HepG2 (cell line): Measurements from ENCODE around the gene PLXNB2. TPM values are rescaled to one million over a fixed set of nuclear protein-coding genes. Genes with fewer than 3 reads are reported as not detected.

Experiments
- ARNT ChIP-seq: fragments of 450-650 bp; IDR thresholded peaks from 2 replicates; pipeline ENCODE4 v1.6.1; 2017
- CHD2 ChIP-seq: IDR thresholded peaks from 2 replicates; pipeline ENCODE4 v1.6.1; 2011; ENCODE audit warnings: low read depth, low read length, improper control_type of control experiment
- NR3C1 ChIP-seq: sonication (generic); formaldehyde crosslinking; IDR thresholded peaks from 2 replicates; pipeline ENCODE4 v1.4.0; 2020; ENCODE audit warnings: missing genetic modification reagents
- RBM39 ChIP-seq: fragments of 200-400 bp; formaldehyde crosslinking; IDR thresholded peaks from one replicate; pipeline ENCODE4 v1.6.1; 2018; ENCODE audit warnings: antibody characterized with exemption, mild to moderate bottlenecking, low read depth, low read length; ENCODE audit not compliant: poor library complexity, severe bottlenecking
- RXRA ChIP-seq: sonication (generic); formaldehyde crosslinking; IDR thresholded peaks from 2 replicates; pipeline ENCODE4 v1.5.1; 2020; ENCODE audit warnings: missing genetic modification reagents
- TOE1 ChIP-seq: sonication (generic); formaldehyde crosslinking; IDR thresholded peaks from 2 replicates; pipeline ENCODE4 v1.4.0; 2020; ENCODE audit warnings: mild to moderate bottlenecking, missing genetic modification reagents
- ZBTB7A ChIP-seq: sonication (generic); formaldehyde crosslinking; IDR thresholded peaks from 2 replicates; pipeline ENCODE4 v1.8.0; 2022; ENCODE audit warnings: mild to moderate bottlenecking, missing genetic modification reagents
- ZIK1 ChIP-seq: sonication (generic); formaldehyde crosslinking; IDR thresholded peaks from 2 replicates; pipeline ENCODE4 v1.5.0; 2020; ENCODE audit warnings: mild to moderate bottlenecking, low read depth, missing genetic modification reagents, borderline replicate concordance
- ZNF160 ChIP-seq: sonication (generic); formaldehyde crosslinking; IDR thresholded peaks from 2 replicates; pipeline ENCODE4 v1.8.0; 2022; ENCODE audit warnings: mild to moderate bottlenecking, inconsistent platforms, missing genetic modification reagents
- ZNF225 ChIP-seq: sonication (generic); formaldehyde crosslinking; IDR thresholded peaks from 2 replicates; pipeline ENCODE4 v1.4.0; 2020; ENCODE audit warnings: mild to moderate bottlenecking, missing genetic modification reagents
- ZNF264 ChIP-seq: sonication (generic); formaldehyde crosslinking; IDR thresholded peaks from 2 replicates; pipeline ENCODE4 v1.4.0; 2020; ENCODE audit warnings: missing genetic modification reagents
- ZNF274 ChIP-seq: sonication (generic); formaldehyde crosslinking; IDR thresholded peaks from 2 replicates; pipeline ENCODE4 v1.5.1; 2020; ENCODE audit warnings: mild to moderate bottlenecking, missing genetic modification reagents
- ZNF362 ChIP-seq: sonication (generic); formaldehyde crosslinking; IDR thresholded peaks from 2 replicates; pipeline ENCODE4 v1.4.0; 2020; ENCODE audit warnings: missing genetic modification reagents, mild to moderate bottlenecking, borderline replicate concordance
- ZNF569 ChIP-seq: sonication (generic); formaldehyde crosslinking; IDR thresholded peaks from 2 replicates; pipeline ENCODE4 v1.5.0; 2020; ENCODE audit warnings: mild to moderate bottlenecking, missing genetic modification reagents, moderate library complexity, borderline replicate concordance
- ZNF607 ChIP-seq: sonication (generic); formaldehyde crosslinking; IDR thresholded peaks from 2 replicates; pipeline ENCODE4 v1.5.1; 2020; ENCODE audit warnings: missing genetic modification reagents, mild to moderate bottlenecking, borderline replicate concordance
- ZNF670 ChIP-seq: sonication (generic); formaldehyde crosslinking; IDR thresholded peaks from 2 replicates; pipeline ENCODE4 v1.8.0; 2022; ENCODE audit warnings: mild to moderate bottlenecking, missing genetic modification reagents, borderline replicate concordance
- ZNF768 ChIP-seq: sonication (generic); formaldehyde crosslinking; IDR thresholded peaks from 2 replicates; pipeline ENCODE4 v1.4.0; 2020; ENCODE audit warnings: missing genetic modification reagents
- ZNF816 ChIP-seq: sonication (generic); formaldehyde crosslinking; IDR thresholded peaks from 2 replicates; pipeline ENCODE4 v1.8.0; 2022; ENCODE audit warnings: missing genetic modification reagents, mild to moderate bottlenecking, borderline replicate concordance
- polyA plus RNA-seq, 8 experiments: library from polyadenylated mRNA; depleted of rRNA in 3 of 8; stranded (reverse) in 7 of 8; unstranded in 1 of 8; fragments of >200 nt; fragmentation: Illumina TruSeq in 4 of 8; extraction: Trizol in 4 of 8; gene quantifications; 2 replicates each; pipeline versions ENCODE4 v1.2.1 to v1.2.3, GENCODE V29; 2011 to 2016; ENCODE audit warnings: low read depth in 4 of 8, missing spikeins in 1 of 8, mixed read lengths in 1 of 8; ENCODE audit not compliant: insufficient read depth in 1 of 8
- total RNA-seq, 5 experiments: library from RNA; depleted of rRNA; stranded (reverse); fragments of >200 nt; fragmentation: Illumina TruSeq; extraction: Trizol; gene quantifications; 2 replicates each; pipeline ENCODE4 v1.2.3, GENCODE V29; 2016; ENCODE audit warnings: low read depth in 1 of 5
- TF ChIP-seq, protein P1 (sequence below): sonication (generic); formaldehyde crosslinking; IDR thresholded peaks from 2 replicates; pipeline ENCODE4 v1.9.0; 2022; ENCODE audit warnings: low read depth, missing genetic modification reagents
- TF ChIP-seq, protein P2 (sequence below), 2 experiments: sonication (generic) in 1 of 2; formaldehyde crosslinking in 1 of 2; IDR thresholded peaks; 2 replicates each; pipeline versions ENCODE4 v1.6.1 to v1.9.0; 2014 to 2022; ENCODE audit warnings: antibody characterized with exemption in 1 of 2, borderline replicate concordance in 1 of 2, inconsistent platforms in 1 of 2, low read depth in 1 of 2, missing genetic modification reagents in 1 of 2

The PLXNB2 gene
- total and polyA plus RNA-seq, 2 of the 13 experiments (the other 11 are each of a cell fraction or from before 2014, with no cell fraction given) = 32.6 to 68.9 TPM

GRCh38 chr22:50293441-50294318, 13.8 kb downstream of the PLXNB2 start (continued):
- TF ChIP-seq ZNF768 = peak; percentile 93
- TF ChIP-seq ZNF569 = no peak
- TF ChIP-seq, protein P1, sequence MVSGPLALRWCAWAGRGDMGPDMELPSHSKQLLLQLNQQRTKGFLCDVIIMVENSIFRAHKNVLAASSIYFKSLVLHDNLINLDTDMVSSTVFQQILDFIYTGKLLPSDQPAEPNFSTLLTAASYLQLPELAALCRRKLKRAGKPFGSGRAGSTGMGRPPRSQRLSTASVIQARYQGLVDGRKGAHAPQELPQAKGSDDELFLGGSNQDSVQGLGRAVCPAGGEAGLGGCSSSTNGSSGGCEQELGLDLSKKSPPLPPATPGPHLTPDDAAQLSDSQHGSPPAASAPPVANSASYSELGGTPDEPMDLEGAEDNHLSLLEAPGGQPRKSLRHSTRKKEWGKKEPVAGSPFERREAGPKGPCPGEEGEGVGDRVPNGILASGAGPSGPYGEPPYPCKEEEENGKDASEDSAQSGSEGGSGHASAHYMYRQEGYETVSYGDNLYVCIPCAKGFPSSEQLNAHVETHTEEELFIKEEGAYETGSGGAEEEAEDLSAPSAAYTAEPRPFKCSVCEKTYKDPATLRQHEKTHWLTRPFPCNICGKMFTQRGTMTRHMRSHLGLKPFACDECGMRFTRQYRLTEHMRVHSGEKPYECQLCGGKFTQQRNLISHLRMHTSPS = peak; percentile 99
- TF ChIP-seq, protein P2, sequence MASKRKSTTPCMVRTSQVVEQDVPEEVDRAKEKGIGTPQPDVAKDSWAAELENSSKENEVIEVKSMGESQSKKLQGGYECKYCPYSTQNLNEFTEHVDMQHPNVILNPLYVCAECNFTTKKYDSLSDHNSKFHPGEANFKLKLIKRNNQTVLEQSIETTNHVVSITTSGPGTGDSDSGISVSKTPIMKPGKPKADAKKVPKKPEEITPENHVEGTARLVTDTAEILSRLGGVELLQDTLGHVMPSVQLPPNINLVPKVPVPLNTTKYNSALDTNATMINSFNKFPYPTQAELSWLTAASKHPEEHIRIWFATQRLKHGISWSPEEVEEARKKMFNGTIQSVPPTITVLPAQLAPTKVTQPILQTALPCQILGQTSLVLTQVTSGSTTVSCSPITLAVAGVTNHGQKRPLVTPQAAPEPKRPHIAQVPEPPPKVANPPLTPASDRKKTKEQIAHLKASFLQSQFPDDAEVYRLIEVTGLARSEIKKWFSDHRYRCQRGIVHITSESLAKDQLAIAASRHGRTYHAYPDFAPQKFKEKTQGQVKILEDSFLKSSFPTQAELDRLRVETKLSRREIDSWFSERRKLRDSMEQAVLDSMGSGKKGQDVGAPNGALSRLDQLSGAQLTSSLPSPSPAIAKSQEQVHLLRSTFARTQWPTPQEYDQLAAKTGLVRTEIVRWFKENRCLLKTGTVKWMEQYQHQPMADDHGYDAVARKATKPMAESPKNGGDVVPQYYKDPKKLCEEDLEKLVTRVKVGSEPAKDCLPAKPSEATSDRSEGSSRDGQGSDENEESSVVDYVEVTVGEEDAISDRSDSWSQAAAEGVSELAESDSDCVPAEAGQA (IDR thresholded peaks at IDR 0.05; ENCODE audit: low read depth) = no peak; the same call in 1 of the 2 replicates
- TF ChIP-seq, protein P2 (CRISPR knock-in tag; IDR thresholded peaks at IDR 0.05; ENCODE audit: borderline replicate concordance) = peak; percentile 84; the same call in 1 of the 2 replicates
- no peak for TF ChIP-seq ZNF225 (CRISPR knock-in tag)
- TF ChIP-seq RBM39 = peak; percentile 38
- TF ChIP-seq ZIK1 (CRISPR knock-in tag) = no peak
- no peak; the same call in 1 of the 2 replicates for TF ChIP-seq TOE1 (CRISPR knock-in tag)
- peak; percentile 80 for TF ChIP-seq ZNF607 (CRISPR knock-in tag)
- TF ChIP-seq ZNF670 (CRISPR knock-in tag) = peak; percentile 98
- peak; percentile 60; the same call in 1 of the 2 replicates for TF ChIP-seq ZNF274 (CRISPR knock-in tag)
- no peak for TF ChIP-seq NR3C1
- TF ChIP-seq ZBTB7A (CRISPR knock-in tag) = peak; percentile 83
- peak; percentile 99 for TF ChIP-seq RXRA (CRISPR knock-in tag)
- no peak for TF ChIP-seq ZNF160
- peak; percentile 66; the same call in 1 of the 2 replicates for TF ChIP-seq ZNF816 (CRISPR knock-in tag)
- TF ChIP-seq ARNT = no peak
- peak; percentile 75; the same call in 1 of the 2 replicates for TF ChIP-seq ZNF264 (CRISPR knock-in tag)
- TF ChIP-seq ZNF362 (CRISPR knock-in tag) = peak; percentile 59
- TF ChIP-seq CHD2 = no peak
